SHP77 (cell line): ENCODE results near the gene NDUFV1.

Experiments used
- DNase-seq, 2 experiments: peaks; one replicate each; lab custom pipeline; 2025; lab: John Stamatoyannopoulos, UW

NDUFV1 gene

DNA sequence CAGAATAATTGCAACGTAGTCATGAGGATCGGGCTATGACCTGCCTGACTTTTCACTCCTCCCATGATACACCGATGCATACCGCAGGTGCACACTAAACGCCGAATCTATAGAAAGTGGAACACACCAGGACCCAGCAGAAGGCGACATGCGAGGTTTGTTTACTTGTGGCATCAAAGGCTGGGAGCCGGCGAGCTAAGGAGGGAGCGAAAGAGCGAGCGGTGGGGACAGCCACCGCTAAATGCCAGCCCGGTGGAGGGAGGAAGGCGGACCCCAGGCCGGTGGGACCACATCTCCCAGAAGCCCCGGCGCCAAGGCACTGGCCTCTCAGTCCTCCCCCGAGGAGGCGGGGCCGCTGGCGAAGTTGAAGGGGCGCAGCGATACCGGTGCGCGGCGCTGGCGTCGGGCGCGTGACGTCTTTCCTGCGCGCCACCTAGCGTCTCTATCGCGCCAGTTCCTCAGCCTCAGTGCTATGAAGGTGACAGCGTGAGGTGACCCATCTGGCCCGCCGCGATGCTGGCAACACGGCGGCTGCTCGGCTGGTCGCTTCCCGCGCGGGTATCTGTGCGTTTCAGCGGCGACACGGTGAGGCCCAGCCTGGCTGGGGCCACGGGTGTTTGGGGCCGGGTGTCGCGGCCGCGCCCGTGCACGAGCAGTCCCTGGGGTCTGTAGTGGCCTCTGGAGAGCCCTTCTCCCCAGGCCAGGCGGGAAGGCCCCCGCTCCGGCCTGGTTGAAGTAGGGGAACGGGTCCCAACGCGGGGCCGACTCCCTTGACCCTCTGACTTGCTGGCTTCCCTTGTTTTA, at the start of gene NDUFV1:
Gene NDUFV1 (plus strand): TSS at position 445 of the 804 bp plus-strand sequence. CDS start 69 bp downstream, at position 514.
- DNase-seq = peak; percentile 96 to 98

GRCh38 chr11:67558084-67558772, 48.5 kb upstream of the NDUFV1 start:
- DNase-seq = no peak

DNA sequence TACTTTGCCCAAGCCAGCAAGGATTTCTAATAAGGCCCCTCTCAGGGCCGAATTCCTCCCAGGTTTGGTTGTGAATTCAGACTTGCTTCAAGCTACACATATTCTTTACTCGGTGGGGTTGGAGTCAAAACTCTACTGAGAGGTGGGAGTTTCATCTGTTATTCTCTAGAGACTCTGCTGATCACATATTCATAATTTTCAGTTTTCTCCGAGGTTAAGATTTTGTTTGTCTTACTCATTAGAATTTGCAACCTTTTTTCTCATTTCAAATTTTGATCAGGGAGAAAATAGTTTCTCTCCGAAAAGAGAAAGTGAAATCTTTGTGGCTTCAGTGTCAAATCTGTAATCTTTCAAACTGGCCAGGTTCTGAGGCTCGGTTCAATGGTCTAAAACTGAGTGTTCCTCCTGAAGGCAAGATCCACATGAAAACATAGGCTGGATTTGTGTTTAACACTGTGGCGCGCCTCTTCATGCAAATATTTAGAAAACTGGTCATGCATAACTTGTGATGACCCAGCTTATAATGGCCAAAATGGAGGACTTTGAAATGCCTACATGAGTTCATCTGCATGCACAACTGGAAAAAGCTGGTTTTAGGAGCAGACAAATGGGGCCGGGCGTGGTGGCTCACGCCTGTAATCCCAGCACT, 44.6 kb upstream of the NDUFV1 start:
- no peak for DNase-seq

- DNase-seq = no peak
Measured at GRCh38 chr11:67562963-67563704, 43.6 kb upstream of the NDUFV1 start.

- peak in 1 of 2 experiments; percentile 19 for DNase-seq
Measured at GRCh38 chr11:67563705-67564114, 43.0 kb upstream of the NDUFV1 start.

- no peak for DNase-seq
Measured at GRCh38 chr11:67564230-67564629, 42.5 kb upstream of the NDUFV1 start.

DNA sequence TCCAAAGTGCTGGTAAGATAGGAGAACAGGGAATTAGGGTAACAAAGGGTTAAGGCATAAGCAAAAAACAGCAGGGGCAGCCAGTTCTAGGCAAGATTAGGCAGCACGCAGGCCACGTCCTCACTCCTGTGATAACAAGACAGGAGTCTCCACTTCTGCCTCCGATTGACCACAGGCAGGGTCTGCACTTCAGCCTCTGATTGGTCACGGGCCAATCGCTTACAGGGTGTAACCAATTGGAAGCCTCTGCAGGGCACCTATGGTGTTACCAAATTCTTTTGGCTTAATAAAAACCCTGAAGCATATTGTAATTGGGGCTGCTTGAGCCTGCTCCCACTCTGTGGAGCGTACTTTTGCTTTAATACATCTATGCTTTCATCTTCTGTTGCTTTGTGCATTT, 35.3 kb upstream of the NDUFV1 start:
- DNase-seq = no peak

DNA sequence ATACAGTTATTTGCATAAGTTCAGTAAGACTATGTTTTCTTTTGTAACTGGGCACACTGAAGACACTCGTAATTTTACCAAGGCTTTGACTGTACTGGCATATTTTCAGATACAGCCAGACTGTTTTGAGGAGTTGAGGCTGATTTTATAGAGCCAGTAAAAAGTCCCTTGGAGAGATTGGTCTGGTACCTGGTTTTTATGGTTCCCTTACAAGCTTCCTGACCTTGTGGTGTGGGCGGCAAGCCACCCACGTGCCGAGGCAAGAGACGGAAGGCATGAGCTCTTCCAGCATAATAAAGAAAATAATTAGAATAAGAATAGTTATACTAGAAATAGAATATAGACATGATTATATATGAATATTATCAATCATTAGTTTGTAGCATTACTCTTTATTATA, 34.4 kb upstream of the NDUFV1 start:
- no peak for DNase-seq

GRCh38 chr11:67572747-67573419, 33.9 kb upstream of the NDUFV1 start:
- peak; percentile 86 to 88 for DNase-seq

- no peak for DNase-seq
Measured at GRCh38 chr11:67574938-67575337, 31.8 kb upstream of the NDUFV1 start.

DNA sequence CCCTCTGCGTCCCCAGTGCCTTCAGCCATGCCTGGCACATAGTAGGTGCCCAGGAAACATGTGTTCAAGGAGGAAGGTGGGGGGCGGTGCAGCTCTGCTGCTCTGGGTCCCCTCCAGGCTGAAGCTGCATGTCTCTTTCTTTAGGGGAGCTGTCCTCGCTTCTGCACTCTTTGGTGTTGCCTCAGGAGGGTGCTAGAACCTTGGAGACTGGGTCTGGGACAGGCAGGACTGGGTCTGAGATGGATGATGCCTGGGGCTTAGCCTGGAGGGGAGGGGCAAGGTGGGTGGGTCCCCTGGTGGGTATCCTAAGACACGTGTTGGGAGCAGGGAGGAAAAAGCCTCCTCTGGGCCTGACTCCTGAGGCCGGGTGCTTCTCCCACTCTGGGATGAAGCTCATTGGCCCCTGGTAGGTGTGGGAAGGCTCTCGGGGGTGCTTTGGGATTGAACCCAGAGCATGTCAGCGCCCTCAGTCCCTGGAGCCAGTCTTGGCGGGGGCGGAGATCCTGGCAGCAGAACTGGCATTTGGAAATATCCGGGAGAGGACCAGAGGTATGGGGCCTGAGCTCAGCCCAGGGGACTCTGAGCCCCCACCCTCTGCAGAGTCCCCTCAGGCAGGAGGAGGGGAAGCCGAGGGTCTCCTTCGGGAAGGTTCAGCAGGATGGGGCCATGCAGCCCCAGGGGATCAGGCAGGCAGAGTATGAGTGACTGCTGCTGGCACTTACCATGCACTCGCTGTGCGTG, 29.8 kb upstream of the NDUFV1 start:
- DNase-seq = no peak

DNA sequence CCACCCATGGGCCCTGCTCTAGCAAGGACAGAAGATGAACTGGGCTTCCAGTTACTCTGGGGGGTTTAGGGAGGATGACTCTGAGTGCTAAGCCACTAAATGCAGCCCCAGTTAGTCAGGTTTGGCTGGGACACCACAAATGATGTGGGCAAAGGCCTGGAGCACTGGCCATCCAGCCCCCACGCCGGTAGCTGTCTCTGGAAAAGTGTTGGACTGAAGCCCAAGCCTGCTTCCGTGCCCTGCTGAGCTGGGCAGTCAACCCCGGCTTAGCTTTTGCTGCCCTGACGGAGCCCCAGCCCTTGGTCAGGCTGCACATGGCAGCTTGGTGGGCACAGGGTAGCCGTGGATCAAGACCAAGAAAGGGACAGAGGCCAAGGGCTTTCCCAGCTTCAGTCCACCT, 28.8 kb upstream of the NDUFV1 start:
- DNase-seq = no peak

GRCh38 chr11:67581469-67581868, 25.3 kb upstream of the NDUFV1 start:
- no peak for DNase-seq

DNA sequence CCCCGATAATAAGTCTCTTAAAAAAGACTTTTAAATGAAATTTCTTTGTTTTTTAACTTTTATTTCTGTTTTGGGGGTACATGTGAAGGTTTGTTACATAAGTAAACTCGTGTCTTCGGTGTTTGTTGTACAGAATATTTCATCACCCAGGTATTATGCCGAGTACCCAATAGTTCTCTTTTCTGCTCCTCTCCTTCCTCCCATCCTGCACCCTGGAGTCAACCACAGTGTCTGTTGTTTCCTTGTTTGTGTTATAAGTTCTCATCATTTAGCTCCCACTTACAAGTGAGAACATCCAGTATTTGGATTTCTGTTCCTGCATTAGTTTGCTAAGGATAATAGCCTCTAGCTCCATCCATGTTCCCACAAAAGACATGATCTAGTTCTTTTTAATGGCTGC, 24.7 kb upstream of the NDUFV1 start:
- no peak for DNase-seq

GRCh38 chr11:67583247-67584204, 23.2 kb upstream of the NDUFV1 start, which contains the start of gene GSTP1:
Gene GSTP1 (plus strand): TSS chr11:67583812. CDS start chr11:67583844, 32 bp downstream.
- peak; percentile 92 for DNase-seq

DNA sequence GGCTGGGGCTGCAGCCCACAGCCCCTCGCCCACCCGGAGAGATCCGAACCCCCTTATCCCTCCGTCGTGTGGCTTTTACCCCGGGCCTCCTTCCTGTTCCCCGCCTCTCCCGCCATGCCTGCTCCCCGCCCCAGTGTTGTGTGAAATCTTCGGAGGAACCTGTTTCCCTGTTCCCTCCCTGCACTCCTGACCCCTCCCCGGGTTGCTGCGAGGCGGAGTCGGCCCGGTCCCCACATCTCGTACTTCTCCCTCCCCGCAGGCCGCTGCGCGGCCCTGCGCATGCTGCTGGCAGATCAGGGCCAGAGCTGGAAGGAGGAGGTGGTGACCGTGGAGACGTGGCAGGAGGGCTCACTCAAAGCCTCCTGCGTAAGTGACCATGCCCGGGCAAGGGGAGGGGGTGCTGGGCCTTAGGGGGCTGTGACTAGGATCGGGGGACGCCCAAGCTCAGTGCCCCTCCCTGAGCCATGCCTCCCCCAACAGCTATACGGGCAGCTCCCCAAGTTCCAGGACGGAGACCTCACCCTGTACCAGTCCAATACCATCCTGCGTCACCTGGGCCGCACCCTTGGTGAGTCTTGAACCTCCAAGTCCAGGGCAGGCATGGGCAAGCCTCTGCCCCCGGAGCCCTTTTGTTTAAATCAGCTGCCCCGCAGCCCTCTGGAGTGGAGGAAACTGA, 22.4 kb upstream of the NDUFV1 start:
- DNase-seq = no peak

DNA sequence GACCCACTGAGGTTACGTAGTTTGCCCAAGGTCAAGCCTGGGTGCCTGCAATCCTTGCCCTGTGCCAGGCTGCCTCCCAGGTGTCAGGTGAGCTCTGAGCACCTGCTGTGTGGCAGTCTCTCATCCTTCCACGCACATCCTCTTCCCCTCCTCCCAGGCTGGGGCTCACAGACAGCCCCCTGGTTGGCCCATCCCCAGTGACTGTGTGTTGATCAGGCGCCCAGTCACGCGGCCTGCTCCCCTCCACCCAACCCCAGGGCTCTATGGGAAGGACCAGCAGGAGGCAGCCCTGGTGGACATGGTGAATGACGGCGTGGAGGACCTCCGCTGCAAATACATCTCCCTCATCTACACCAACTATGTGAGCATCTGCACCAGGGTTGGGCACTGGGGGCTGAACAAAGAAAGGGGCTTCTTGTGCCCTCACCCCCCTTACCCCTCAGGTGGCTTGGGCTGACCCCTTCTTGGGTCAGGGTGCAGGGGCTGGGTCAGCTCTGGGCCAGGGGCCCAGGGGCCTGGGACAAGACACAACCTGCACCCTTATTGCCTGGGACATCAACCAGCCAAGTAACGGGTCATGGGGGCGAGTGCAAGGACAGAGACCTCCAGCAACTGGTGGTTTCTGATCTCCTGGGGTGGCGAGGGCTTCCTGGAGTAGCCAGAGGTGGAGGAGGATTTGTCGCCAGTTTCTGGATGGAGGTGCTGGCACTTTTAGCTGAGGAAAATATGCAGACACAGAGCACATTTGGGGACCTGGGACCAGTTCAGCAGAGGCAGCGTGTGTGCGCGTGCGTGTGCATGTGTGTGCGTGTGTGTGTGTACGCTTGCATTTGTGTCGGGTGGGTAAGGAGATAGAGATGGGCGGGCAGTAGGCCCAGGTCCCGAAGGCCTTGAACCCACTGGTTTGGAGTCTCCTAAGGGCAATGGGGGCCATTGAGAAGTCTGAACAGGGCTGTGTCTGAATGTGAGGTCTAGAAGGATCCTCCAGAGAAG, 21.6 kb upstream of the NDUFV1 start:
- DNase-seq = no peak

DNA sequence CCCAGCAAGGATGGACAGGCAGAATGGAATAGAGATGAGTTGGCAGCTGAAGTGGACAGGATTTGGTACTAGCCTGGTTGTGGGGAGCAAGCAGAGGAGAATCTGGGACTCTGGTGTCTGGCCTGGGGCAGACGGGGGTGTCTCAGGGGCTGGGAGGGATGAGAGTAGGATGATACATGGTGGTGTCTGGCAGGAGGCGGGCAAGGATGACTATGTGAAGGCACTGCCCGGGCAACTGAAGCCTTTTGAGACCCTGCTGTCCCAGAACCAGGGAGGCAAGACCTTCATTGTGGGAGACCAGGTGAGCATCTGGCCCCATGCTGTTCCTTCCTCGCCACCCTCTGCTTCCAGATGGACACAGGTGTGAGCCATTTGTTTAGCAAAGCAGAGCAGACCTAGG, 20.8 kb upstream of the NDUFV1 start:
- DNase-seq = no peak
